ENCODE measurements around the gene FXYD2.

Gene FXYD2

GRCh38 chr11:117855912-117856651 is 31.5 kb upstream of the FXYD2 start:
- no peak overlapping the region for H3K18ac ChIP-seq (ENCODE audit: low read length)
- no peaks in the 10 kb centered on the region for H3K27me3 ChIP-seq (ENCODE audit: insufficient read depth, low read length)
- no peak overlapping the region for H2BK12ac ChIP-seq (ENCODE audit: low read length)
- no peak overlapping the region for H3K4me3 ChIP-seq (ENCODE audit: low read depth, low read length)
- no peak overlapping the region for H3K23ac ChIP-seq (ENCODE audit: low read length)
- no peak overlapping the region for H4K12ac ChIP-seq (ENCODE audit: low read depth, low read length)
- H3K9me3 ChIP-seq (ENCODE audit: insufficient read depth, low read depth, low read length), result peaks cover 2% of the 10 kb centered on the region
- no peaks in the 10 kb centered on the region for H3K4me1 ChIP-seq (ENCODE audit: control insufficient read depth in 1 of 2, insufficient read depth in 2 of 2, low read length in 2 of 2)
- H3K79me2 ChIP-seq (ENCODE audit: control insufficient read depth, insufficient read depth, low read length, poor library complexity), result no peaks in the 10 kb centered on the region
- H4K8ac ChIP-seq (ENCODE audit: low read depth, low read length), result no peak overlapping the region
- no peak overlapping the region for H3K14ac ChIP-seq (ENCODE audit: low read length)
- H3K9ac ChIP-seq (ENCODE audit: low read length), result no peak overlapping the region
- no peaks in the 10 kb centered on the region for H3K36me3 ChIP-seq (ENCODE audit: control insufficient read depth in 1 of 2, insufficient read depth in 2 of 2, low read length in 2 of 2)
- H3K4ac ChIP-seq (ENCODE audit: low read depth, low read length), result no peak overlapping the region
- H3K79me1 ChIP-seq (ENCODE audit: low read length), result no peaks in the 10 kb centered on the region
- no peak overlapping the region for H2AK5ac ChIP-seq (ENCODE audit: low read length)
- H4K91ac ChIP-seq (ENCODE audit: low read depth, low read length), result no peak overlapping the region
- no peak overlapping the region for H3K27ac ChIP-seq (ENCODE audit: low read depth, low read length)
- no peak overlapping the region for H2AFZ ChIP-seq (ENCODE audit: insufficient read depth, low read length, poor library complexity)
- no peak for DNase-seq
- no peak overlapping the region for H2BK120ac ChIP-seq (ENCODE audit: insufficient read depth, low read length, poor library complexity)
- no peak overlapping the region for H2BK5ac ChIP-seq (ENCODE audit: low read depth, low read length, poor library complexity)
- no peak overlapping the region for H3K4me2 ChIP-seq (ENCODE audit: low read length)
- no CpG with 5 or more reads among the region's 13 CpGs for WGBS (ENCODE audit: extremely low coverage, insufficient coverage, insufficient read length)

DNA sequence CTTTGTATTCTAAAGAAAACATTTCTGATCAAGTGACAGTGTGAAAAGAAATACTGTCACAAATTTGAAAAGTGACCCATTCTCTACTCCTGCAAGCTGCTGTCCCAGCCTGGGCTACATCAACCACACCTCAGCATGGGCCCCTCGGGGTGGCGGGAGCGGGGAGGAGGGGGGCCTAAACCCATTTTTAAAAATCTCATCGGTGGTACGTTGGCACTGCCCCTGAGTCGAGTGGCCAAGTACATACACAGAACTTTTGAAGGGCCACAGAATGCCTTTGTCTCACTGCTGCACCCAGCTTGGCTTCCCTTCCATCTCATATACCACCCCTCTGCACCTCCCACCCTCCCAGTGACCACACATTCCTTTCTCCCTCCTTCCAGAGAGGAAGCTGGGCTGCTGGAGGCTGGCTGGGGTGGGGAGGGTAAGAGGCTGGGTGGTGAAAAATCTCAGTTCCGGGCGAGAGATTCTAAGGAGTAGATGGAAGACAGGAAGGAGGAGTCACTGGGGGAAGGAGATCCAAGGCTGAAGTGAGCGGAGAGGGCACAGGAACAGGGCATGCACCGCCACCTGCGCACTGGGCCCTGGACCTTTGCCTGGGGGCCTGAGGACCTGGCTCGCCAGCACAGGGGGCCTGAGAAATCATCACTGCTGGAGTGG is 30.8 kb upstream of the FXYD2 start:
- DNase-seq, result no peak
- H3K4ac ChIP-seq (ENCODE audit: low read depth, low read length), result no peak overlapping the region
- no peak overlapping the region for H3K27ac ChIP-seq (ENCODE audit: low read depth, low read length)
- H3K9ac ChIP-seq (ENCODE audit: low read length), result no peak overlapping the region
- no peak overlapping the region for H3K23ac ChIP-seq (ENCODE audit: low read length)
- no peak overlapping the region for H3K14ac ChIP-seq (ENCODE audit: low read length)
- H3K79me1 ChIP-seq (ENCODE audit: low read length), result no peaks in the 10 kb centered on the region
- no peak overlapping the region for H2BK5ac ChIP-seq (ENCODE audit: low read depth, low read length, poor library complexity)
- H4K91ac ChIP-seq (ENCODE audit: low read depth, low read length), result no peak overlapping the region
- no peak overlapping the region for H2BK12ac ChIP-seq (ENCODE audit: low read length)
- H3K4me3 ChIP-seq (ENCODE audit: low read depth, low read length), result no peak overlapping the region
- no peak overlapping the region for H3K18ac ChIP-seq (ENCODE audit: low read length)
- H2BK120ac ChIP-seq (ENCODE audit: insufficient read depth, low read length, poor library complexity), result no peak overlapping the region
- H3K27me3 ChIP-seq (ENCODE audit: insufficient read depth, low read length), result no peaks in the 10 kb centered on the region
- H2AFZ ChIP-seq (ENCODE audit: insufficient read depth, low read length, poor library complexity), result no peak overlapping the region
- H3K79me2 ChIP-seq (ENCODE audit: control insufficient read depth, insufficient read depth, low read length, poor library complexity), result no peaks in the 10 kb centered on the region
- no peaks in the 10 kb centered on the region for H3K4me1 ChIP-seq (ENCODE audit: control insufficient read depth in 1 of 2, insufficient read depth in 2 of 2, low read length in 2 of 2)
- no CpG with 5 or more reads among the region's 12 CpGs for WGBS (ENCODE audit: extremely low coverage, insufficient coverage, insufficient read length)
- no peaks in the 10 kb centered on the region for H3K36me3 ChIP-seq (ENCODE audit: control insufficient read depth in 1 of 2, insufficient read depth in 2 of 2, low read length in 2 of 2)
- peaks cover 2% of the 10 kb centered on the region for H3K9me3 ChIP-seq (ENCODE audit: insufficient read depth, low read depth, low read length)
- H3K4me2 ChIP-seq (ENCODE audit: low read length), result no peak overlapping the region
- no peak overlapping the region for H2AK5ac ChIP-seq (ENCODE audit: low read length)
- no peak overlapping the region for H4K12ac ChIP-seq (ENCODE audit: low read depth, low read length)
- H4K8ac ChIP-seq (ENCODE audit: low read depth, low read length), result no peak overlapping the region

- Histone ChIP-seq H3K23ac (ENCODE audit: low read length) (no peak overlapping the region), H3K4me1 (ENCODE audit: control insufficient read depth in 1 of 2, insufficient read depth in 2 of 2, low read length in 2 of 2) (no peaks in the 10 kb centered on the region), H2AFZ (ENCODE audit: insufficient read depth, low read length, poor library complexity) (no peak overlapping the region), H3K79me1 (ENCODE audit: low read length) (no peaks in the 10 kb centered on the region), H2BK12ac (ENCODE audit: low read length) (no peak overlapping the region), H3K4me2 (ENCODE audit: low read length) (no peak overlapping the region), H3K27ac (ENCODE audit: low read depth, low read length) (no peak overlapping the region), H3K9me3 (ENCODE audit: insufficient read depth, low read depth, low read length) (peaks cover 2% of the 10 kb centered on the region), H3K18ac (ENCODE audit: low read length) (no peak overlapping the region), H4K8ac (ENCODE audit: low read depth, low read length) (no peak overlapping the region), H3K9ac (ENCODE audit: low read length) (no peak overlapping the region), H3K14ac (ENCODE audit: low read length) (no peak overlapping the region), H2BK120ac (ENCODE audit: insufficient read depth, low read length, poor library complexity) (no peak overlapping the region), H3K4me3 (ENCODE audit: low read depth, low read length) (no peak overlapping the region), H3K36me3 (ENCODE audit: control insufficient read depth in 1 of 2, insufficient read depth in 2 of 2, low read length in 2 of 2) (no peaks in the 10 kb centered on the region), H3K27me3 (ENCODE audit: insufficient read depth, low read length) (no peaks in the 10 kb centered on the region), H4K12ac (ENCODE audit: low read depth, low read length) (no peak overlapping the region), H4K91ac (ENCODE audit: low read depth, low read length) (no peak overlapping the region), H3K79me2 (ENCODE audit: control insufficient read depth, insufficient read depth, low read length, poor library complexity) (no peaks in the 10 kb centered on the region), H3K4ac (ENCODE audit: low read depth, low read length) (no peak overlapping the region), H2AK5ac (ENCODE audit: low read length) (no peak overlapping the region), H2BK5ac (ENCODE audit: low read depth, low read length, poor library complexity) (no peak overlapping the region)
- no CpG with 5 or more reads among the region's 3 CpGs for WGBS (ENCODE audit: extremely low coverage, insufficient coverage, insufficient read length)
- no peak for DNase-seq
These were observed 27.8 kb upstream of the FXYD2 start for GRCh38 chr11:117852309-117852708.

GRCh38 chr11:117851852-117852251 is 27.3 kb upstream of the FXYD2 start:
- Histone ChIP-seq H2BK120ac (ENCODE audit: insufficient read depth, low read length, poor library complexity) (no peak overlapping the region), H3K4me3 (ENCODE audit: low read depth, low read length) (no peak overlapping the region), H3K4ac (ENCODE audit: low read depth, low read length) (no peak overlapping the region), H2BK5ac (ENCODE audit: low read depth, low read length, poor library complexity) (no peak overlapping the region), H2AK5ac (ENCODE audit: low read length) (no peak overlapping the region), H3K36me3 (ENCODE audit: control insufficient read depth in 1 of 2, insufficient read depth in 2 of 2, low read length in 2 of 2) (no peaks in the 10 kb centered on the region), H3K27me3 (ENCODE audit: insufficient read depth, low read length) (no peaks in the 10 kb centered on the region), H3K4me2 (ENCODE audit: low read length) (no peak overlapping the region), H3K4me1 (ENCODE audit: control insufficient read depth in 1 of 2, insufficient read depth in 2 of 2, low read length in 2 of 2) (no peaks in the 10 kb centered on the region), H3K27ac (ENCODE audit: low read depth, low read length) (no peak overlapping the region), H3K79me2 (ENCODE audit: control insufficient read depth, insufficient read depth, low read length, poor library complexity) (no peaks in the 10 kb centered on the region), H4K91ac (ENCODE audit: low read depth, low read length) (no peak overlapping the region), H3K23ac (ENCODE audit: low read length) (no peak overlapping the region), H3K18ac (ENCODE audit: low read length) (no peak overlapping the region), H3K9me3 (ENCODE audit: insufficient read depth, low read depth, low read length) (peaks cover 2% of the 10 kb centered on the region), H2BK12ac (ENCODE audit: low read length) (no peak overlapping the region), H4K8ac (ENCODE audit: low read depth, low read length) (no peak overlapping the region), H3K9ac (ENCODE audit: low read length) (no peak overlapping the region), H2AFZ (ENCODE audit: insufficient read depth, low read length, poor library complexity) (no peak overlapping the region), H4K12ac (ENCODE audit: low read depth, low read length) (no peak overlapping the region), H3K79me1 (ENCODE audit: low read length) (no peaks in the 10 kb centered on the region), H3K14ac (ENCODE audit: low read length) (no peak overlapping the region)
- no CpG with 5 or more reads among the region's 3 CpGs for WGBS (ENCODE audit: extremely low coverage, insufficient coverage, insufficient read length)
- DNase-seq, result no peak
